SIG-M5 treated with dmso at 0.1 percent for 504 hours (cell line): ENCODE results near the gene THOC3.
"Not testable (repeated sequence)": the region's sequence is repeated elsewhere in the genome, so short reads cannot be mapped to it uniquely, and the experiment has no call there.

Experiments
- DNase-seq: peaks from one replicate; lab custom pipeline; 2025; ENCODE audit not compliant: unreplicated experiment; lab: John Stamatoyannopoulos, UW

THOC3 gene

GRCh38 chr5:175967471-175968372, at the start of gene THOC3:
THOC3 (minus strand) TSS chr5:175968315; CDS start chr5:175968208, 107 bp downstream.
- not testable (repeated sequence) for DNase-seq

- not testable (repeated sequence) for DNase-seq
Observed at GRCh38 chr5:176017324-176017723, 49.2 kb upstream of the THOC3 start.

GRCh38 chr5:176014360-176014759, 46.2 kb upstream of the THOC3 start:
- not testable (repeated sequence) for DNase-seq

GRCh38 chr5:176011088-176011487, 43.0 kb upstream of the THOC3 start:
- DNase-seq: not testable (repeated sequence)

- DNase-seq: not testable (repeated sequence)
Observed at GRCh38 chr5:176010202-176010601, 42.1 kb upstream of the THOC3 start.

GRCh38 chr5:176007220-176007619, 39.1 kb upstream of the THOC3 start:
- DNase-seq: not testable (repeated sequence)

- not testable (repeated sequence) for DNase-seq
Observed at GRCh38 chr5:176006819-176007218, 38.7 kb upstream of the THOC3 start.

- DNase-seq: not testable (repeated sequence)
Observed at GRCh38 chr5:175997979-175998378, 29.9 kb upstream of the THOC3 start.

- not testable (repeated sequence) for DNase-seq
Observed at GRCh38 chr5:175997495-175997894, 29.4 kb upstream of the THOC3 start.

- DNase-seq: not testable (repeated sequence)
Observed at GRCh38 chr5:175996791-175997190, 28.7 kb upstream of the THOC3 start.

- not testable (repeated sequence) for DNase-seq
Observed at GRCh38 chr5:175995506-175995905, 27.4 kb upstream of the THOC3 start.

- DNase-seq: not testable (repeated sequence)
Observed at GRCh38 chr5:175979371-175979995, 11.4 kb upstream of the THOC3 start.

- not testable (repeated sequence) for DNase-seq
Observed at GRCh38 chr5:175968381-175968780, 266 bp upstream of the THOC3 start.

GRCh38 chr5:175962329-175962728, 5.8 kb downstream of the THOC3 start:
- DNase-seq: not testable (repeated sequence)

GRCh38 chr5:175960228-175960627, 7.9 kb downstream of the THOC3 start:
- DNase-seq: not testable (repeated sequence)

- not testable (repeated sequence) for DNase-seq
Observed at GRCh38 chr5:175958515-175958914, 9.6 kb downstream of the THOC3 start.

GRCh38 chr5:175954107-175954506, 14.0 kb downstream of the THOC3 start:
- DNase-seq: not testable (repeated sequence)

GRCh38 chr5:175952810-175953209, 15.3 kb downstream of the THOC3 start:
- DNase-seq: not testable (repeated sequence)

GRCh38 chr5:175951339-175951969, 16.7 kb downstream of the THOC3 start:
- DNase-seq: not testable (repeated sequence)

- not testable (repeated sequence) for DNase-seq
Observed at GRCh38 chr5:175948329-175949108, 19.6 kb downstream of the THOC3 start.

- DNase-seq: not testable (repeated sequence)
Observed at GRCh38 chr5:175943253-175943652, 24.9 kb downstream of the THOC3 start.
